CD14-positive monocyte (primary cell): ENCODE measurements around the gene DTD1. TPM values are rescaled to one million over a fixed set of nuclear protein-coding genes. Genes with fewer than 3 reads are reported as not detected.

Experiments used
- DNase-seq, 3 donors: peaks; one replicate each; pipeline ENCODE4 v3.0.0-alpha.2; 2011 to 2022
- H2AFZ ChIP-seq: 2 replicates; pipeline ENCODE4 v1.6.0; 2012; ENCODE audit warnings: mild to moderate bottlenecking, low read depth, low read length, inconsistent platforms; ENCODE audit not compliant: insufficient read depth, poor library complexity, severe bottlenecking
- H3K27ac ChIP-seq, 2 donors: 1 replicate in 1 of 2; 2 replicates in 1 of 2; pipeline ENCODE4 v1.5.1; 2012 to 2013; ENCODE audit warnings: low read length in 2 of 2, control low read depth in 1 of 2, inconsistent platforms in 1 of 2, low read depth in 1 of 2, mild to moderate bottlenecking in 1 of 2
- H3K27me3 ChIP-seq, 2 donors: one replicate each; pipeline versions ENCODE4 v1.6.0 to v1.6.1; 2011 to 2013; ENCODE audit warnings: low read length in 2 of 2; ENCODE audit not compliant: control insufficient read depth in 2 of 2, insufficient read depth in 2 of 2
- H3K36me3 ChIP-seq, 2 donors: replicated peaks in 1 of 2; 1 replicate in 1 of 2; 2 replicates in 1 of 2; pipeline versions ENCODE4 v1.5.1 to v1.6.1; 2012 to 2013; ENCODE audit warnings: low read length in 2 of 2, control low read depth in 1 of 2, inconsistent platforms in 1 of 2, mild to moderate bottlenecking in 1 of 2; ENCODE audit not compliant: insufficient read depth in 2 of 2, control insufficient read depth in 1 of 2
- H3K4me1 ChIP-seq, 2 donors: 1 replicate in 1 of 2; 2 replicates in 1 of 2; pipeline versions ENCODE4 v1.5.1 to v1.6.1; 2012 to 2013; ENCODE audit warnings: low read length in 2 of 2, control low read depth in 1 of 2, inconsistent platforms in 1 of 2, mild to moderate bottlenecking in 1 of 2, moderate library complexity in 1 of 2; ENCODE audit not compliant: insufficient read depth in 2 of 2, control insufficient read depth in 1 of 2
- H3K4me2 ChIP-seq: replicated peaks from 2 replicates; pipeline ENCODE3; 2012; ENCODE audit warnings: low read length, moderate library complexity, mild to moderate bottlenecking; ENCODE audit not compliant: poor library complexity, severe bottlenecking; ENCODE audit errors: extremely low read depth
- H3K4me3 ChIP-seq, 3 experiments: fragments of 200-600 bp in 1 of 3; sonication (generic) in 1 of 3; replicated peaks in 1 of 3; 1 replicate in 2 of 3; 2 replicates in 1 of 3; pipeline ENCODE4 v1.5.1; 2011 to 2013; ENCODE audit warnings: low read length in 3 of 3, mild to moderate bottlenecking in 3 of 3, control low read depth in 2 of 3, low read depth in 2 of 3, inconsistent platforms in 1 of 3, moderate library complexity in 1 of 3
- H3K79me2 ChIP-seq: 2 replicates; pipeline ENCODE4 v1.6.0; 2012; ENCODE audit warnings: mild to moderate bottlenecking, control low read depth, inconsistent platforms, low read length, moderate library complexity; ENCODE audit not compliant: insufficient read depth
- H3K9ac ChIP-seq: 2 replicates; pipeline ENCODE4 v1.6.0; 2017; ENCODE audit warnings: low read length, mild to moderate bottlenecking; ENCODE audit not compliant: insufficient read depth, poor library complexity, severe bottlenecking
- H3K9me3 ChIP-seq, 2 donors: replicated peaks in 1 of 2; 1 replicate in 1 of 2; 2 replicates in 1 of 2; pipeline versions ENCODE4 v1.5.1 to v1.6.1; 2012 to 2013; ENCODE audit warnings: low read length in 2 of 2, control low read depth in 1 of 2; ENCODE audit not compliant: control insufficient read depth in 1 of 2, insufficient read depth in 1 of 2
- H4K20me1 ChIP-seq: 2 replicates; pipeline ENCODE4 v1.6.0; 2012; ENCODE audit warnings: mild to moderate bottlenecking, low read length, control low read depth, moderate library complexity; ENCODE audit not compliant: insufficient read depth
- H3K27ac Mint-ChIP-seq, 7 donors: one replicate each; pipeline ENCODE4 v1.8.0; 2020; ENCODE audit warnings: mild to moderate bottlenecking in 7 of 7, mixed read lengths in 7 of 7, moderate library complexity in 6 of 7, inconsistent platforms in 2 of 7
- H3K27me3 Mint-ChIP-seq, 3 donors: one replicate each; pipeline ENCODE4 v1.8.0; 2021 to 2022; ENCODE audit warnings: low read depth in 3 of 3, mild to moderate bottlenecking in 3 of 3, mixed read lengths in 3 of 3, moderate library complexity in 3 of 3, inconsistent platforms in 1 of 3
- H3K36me3 Mint-ChIP-seq, 2 donors: one replicate each; pipeline ENCODE4 v1.8.0; 2020; ENCODE audit warnings: mixed read lengths in 2 of 2, inconsistent platforms in 1 of 2, mild to moderate bottlenecking in 1 of 2
- H3K4me1 Mint-ChIP-seq: one replicate; pipeline ENCODE4 v1.8.0; 2020; ENCODE audit warnings: mild to moderate bottlenecking, mixed read lengths
- H3K4me3 Mint-ChIP-seq, 2 donors: one replicate each; pipeline ENCODE4 v1.8.0; 2020; ENCODE audit warnings: mild to moderate bottlenecking in 2 of 2, mixed read lengths in 2 of 2, moderate library complexity in 1 of 2
- H3K9me3 Mint-ChIP-seq, 7 donors: one replicate each; pipeline ENCODE4 v1.8.0; 2020 to 2022; ENCODE audit warnings: mixed read lengths in 7 of 7, mild to moderate bottlenecking in 6 of 7, moderate library complexity in 6 of 7, inconsistent platforms in 2 of 7
- CTCF ChIP-seq: fragments of 200-600 bp; IDR thresholded peaks from one replicate; pipeline ENCODE4 v1.8.0; 2022; ENCODE audit warnings: antibody characterized with exemption, mild to moderate bottlenecking
- WGBS: methylation state at CpG from one replicate; pipeline ENCODE4 v1.1.5; 2013; ENCODE audit warnings: missing lambda C conversion rate; ENCODE audit not compliant: insufficient coverage; 5-methylcytosine and 5-hydroxymethylcytosine counted together
- intact Hi-C, 2 donors: fragments of 100-400 bp; cut with micrococcal nuclease; formaldehyde crosslinking; loops; one replicate each; pipeline versions ENCODE4 v1.15.0 to v1.15.1; 2023
- polyA plus RNA-seq, 3 donors: library from polyadenylated mRNA; depleted of rRNA in 1 of 3; unstranded in 2 of 3; stranded (reverse) in 1 of 3; fragments of 300-500 nt in 2 of 3; fragments of >200 nt in 1 of 3; fragmentation: Illumina TruSeq in 2 of 3; gene quantifications; 1 replicate in 2 of 3; 2 replicates in 1 of 3; pipeline ENCODE4 v1.2.3, GENCODE V29; 2012 to 2021

The DTD1 gene
- polyA plus RNA-seq, 3 donors: 18.8 to 33.6 (median 26.3) TPM

GRCh38 chr20:18701969-18702368 lies 114.1 kb downstream of the DTD1 start:
- Histone ChIP-seq H3K27me3 (no peaks in the 10 kb centered on the region), H3K79me2 (no peaks in the 10 kb centered on the region), H3K4me2 (no peak overlapping the region), H3K9me3 (no peaks in the 10 kb centered on the region), H3K4me3 (no peak overlapping the region), H2AFZ (no peak overlapping the region), H3K4me1 (peaks cover 11 to 16% of the 10 kb centered on the region in 2 donors), H4K20me1 (no peaks in the 10 kb centered on the region), H3K27ac (no peak overlapping the region), H3K9ac (no peak overlapping the region), H3K36me3 (no peaks in the 10 kb centered on the region)
- H3K9me3 Mint-ChIP-seq: peaks cover 0 to 8% (median 0%) of the 10 kb centered on the region in 7 donors
- no peaks in the 10 kb centered on the region for H3K27me3 Mint-ChIP-seq
- H3K4me1 Mint-ChIP-seq: peaks cover 25% of the 10 kb centered on the region
- peaks cover 0 to 5% of the 10 kb centered on the region in 2 donors for H3K36me3 Mint-ChIP-seq
- intact Hi-C loops: no loop called here
- no peak overlapping the region for H3K27ac Mint-ChIP-seq
- H3K4me3 Mint-ChIP-seq: no peak overlapping the region
- DNase-seq: no peak
- TF ChIP-seq CTCF: no peak
- WGBS: no CpG with 5 or more reads among the region's 3 CpGs

GRCh38 chr20:18702736-18703135 lies 114.9 kb downstream of the DTD1 start:
- H3K9me3 Mint-ChIP-seq: peaks cover 0 to 8% (median 0%) of the 10 kb centered on the region in 7 donors
- no peak overlapping the region for H3K27ac Mint-ChIP-seq
- Histone ChIP-seq H3K27ac (no peak overlapping the region), H4K20me1 (no peaks in the 10 kb centered on the region), H3K4me2 (no peak overlapping the region), H2AFZ (no peak overlapping the region), H3K79me2 (no peaks in the 10 kb centered on the region), H3K4me1 (peaks cover 11 to 16% of the 10 kb centered on the region in 2 donors), H3K36me3 (no peaks in the 10 kb centered on the region), H3K27me3 (no peaks in the 10 kb centered on the region), H3K4me3 (no peak overlapping the region), H3K9me3 (no peaks in the 10 kb centered on the region), H3K9ac (no peak overlapping the region)
- no peak overlapping the region for H3K4me3 Mint-ChIP-seq
- H3K27me3 Mint-ChIP-seq: no peaks in the 10 kb centered on the region
- DNase-seq: no peak
- no peak for TF ChIP-seq CTCF
- H3K4me1 Mint-ChIP-seq: peaks cover 25% of the 10 kb centered on the region
- intact Hi-C loops: no loop called here
- H3K36me3 Mint-ChIP-seq: peaks cover 0 to 5% of the 10 kb centered on the region in 2 donors
- WGBS: 100% methylated on average over 2 of the region's 3 CpGs
